ENCODE measurements around the gene ECPAS.

- TF ChIP-seq EZH2 (IDR thresholded peaks at IDR 0.05; ENCODE audit: borderline replicate concordance, low read length) (no peak), CTCF (conservative IDR thresholded peaks at IDR 0.05 in 1 of 2, IDR thresholded peaks at IDR 0.05 in 1 of 2; ENCODE audit: extremely low read depth in 1 of 2, insufficient read depth in 1 of 2, low read depth in 1 of 2, low read length in 2 of 2) (no peak)
Observed at GRCh38 chr9:111431684-111432083, 52.5 kb downstream of the ECPAS start.
